Transverse colon (tissue), 4 donors: ENCODE results near the gene SLCO4A1.

Source experiments
- EP300 ChIP-seq: sonication (generic); formaldehyde crosslinking; IDR thresholded peaks from one replicate; pipeline ENCODE4 v1.6.1; 2017; ENCODE audit warnings: antibody characterized with exemption, low read depth
- POLR2A ChIP-seq: fragments of 450-650 bp; IDR thresholded peaks from one replicate; pipeline ENCODE4 v1.6.1; 2016; ENCODE audit warnings: antibody characterized with exemption, mild to moderate bottlenecking, moderate library complexity
- POLR2AphosphoS5 ChIP-seq, 3 donors: sonication (generic); formaldehyde crosslinking; IDR thresholded peaks; one replicate each; pipeline ENCODE4 v1.6.1; 2016; ENCODE audit warnings: antibody characterized with exemption in 3 of 3
- TF ChIP-seq, protein P1 (sequence below), 5 experiments: fragments of 200-600 bp in 3 of 5; fragments of 450-650 bp in 2 of 5; sonication (generic) in 3 of 5; IDR thresholded peaks; 1 replicate in 2 of 5; 2 replicates in 3 of 5; pipeline ENCODE4 v1.5.1; 2016 to 2017; ENCODE audit warnings: antibody characterized with exemption in 5 of 5, inconsistent platforms in 3 of 5, mild to moderate bottlenecking in 2 of 5, moderate library complexity in 1 of 5

GRCh38 chr20:62669249-62669648, 26.9 kb downstream of the SLCO4A1 start:
- TF ChIP-seq POLR2A (no peak), POLR2AphosphoS5 (IDR thresholded peaks at IDR 0.05) (no peak), EP300 (no peak)
- TF ChIP-seq, protein P1, sequence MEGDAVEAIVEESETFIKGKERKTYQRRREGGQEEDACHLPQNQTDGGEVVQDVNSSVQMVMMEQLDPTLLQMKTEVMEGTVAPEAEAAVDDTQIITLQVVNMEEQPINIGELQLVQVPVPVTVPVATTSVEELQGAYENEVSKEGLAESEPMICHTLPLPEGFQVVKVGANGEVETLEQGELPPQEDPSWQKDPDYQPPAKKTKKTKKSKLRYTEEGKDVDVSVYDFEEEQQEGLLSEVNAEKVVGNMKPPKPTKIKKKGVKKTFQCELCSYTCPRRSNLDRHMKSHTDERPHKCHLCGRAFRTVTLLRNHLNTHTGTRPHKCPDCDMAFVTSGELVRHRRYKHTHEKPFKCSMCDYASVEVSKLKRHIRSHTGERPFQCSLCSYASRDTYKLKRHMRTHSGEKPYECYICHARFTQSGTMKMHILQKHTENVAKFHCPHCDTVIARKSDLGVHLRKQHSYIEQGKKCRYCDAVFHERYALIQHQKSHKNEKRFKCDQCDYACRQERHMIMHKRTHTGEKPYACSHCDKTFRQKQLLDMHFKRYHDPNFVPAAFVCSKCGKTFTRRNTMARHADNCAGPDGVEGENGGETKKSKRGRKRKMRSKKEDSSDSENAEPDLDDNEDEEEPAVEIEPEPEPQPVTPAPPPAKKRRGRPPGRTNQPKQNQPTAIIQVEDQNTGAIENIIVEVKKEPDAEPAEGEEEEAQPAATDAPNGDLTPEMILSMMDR (IDR thresholded peaks at IDR 0.05) = no peak
